GM18951 (cell line): Measurements from ENCODE around the gene CD8B2.
"Not testable (repeated sequence)": the region's sequence is repeated elsewhere in the genome, so short reads cannot be mapped to it uniquely, and the experiment has no call there.

Experiments used
- POLR2A ChIP-seq: IDR thresholded peaks from 4 replicates; pipeline ENCODE4 v1.6.1; 2011; ENCODE audit warnings: mild to moderate bottlenecking; ENCODE audit not compliant: insufficient read length, insufficient read depth; ENCODE audit errors: extremely low read depth
- in situ Hi-C: fragments of 300-500 bp; cut with MboI; formaldehyde crosslinking; loops from one replicate; pipeline ENCODE4 v1.12.0; 2022; ENCODE audit warnings: low sequenced_read_pairs, mixed read lengths, inconsistent platforms; ENCODE audit not compliant: unreplicated experiment

Gene CD8B2

DNA sequence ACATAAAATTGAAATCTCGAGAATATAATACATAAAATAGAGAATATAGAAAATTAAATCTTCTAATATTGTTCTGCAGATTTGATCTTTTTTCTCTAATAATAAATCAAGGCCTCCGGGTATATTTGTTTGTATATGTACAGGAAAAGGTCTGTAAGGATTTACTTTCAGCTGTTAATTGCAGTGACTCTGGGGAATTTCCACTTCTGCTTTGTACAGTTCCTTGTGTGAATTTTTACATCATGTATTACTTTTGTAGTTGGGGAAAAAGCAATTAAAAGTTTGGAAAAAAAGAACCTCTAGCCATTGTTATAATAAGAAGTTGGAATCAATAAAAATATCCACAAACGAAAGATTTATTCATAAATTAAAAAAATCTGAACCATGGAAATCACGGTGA, 23.6 kb downstream of the CD8B2 start:
- in situ Hi-C loops = not testable (repeated sequence)

- in situ Hi-C loops = not testable (repeated sequence)
These were observed 24.3 kb downstream of the CD8B2 start for GRCh38 chr2:106511476-106511901.

DNA sequence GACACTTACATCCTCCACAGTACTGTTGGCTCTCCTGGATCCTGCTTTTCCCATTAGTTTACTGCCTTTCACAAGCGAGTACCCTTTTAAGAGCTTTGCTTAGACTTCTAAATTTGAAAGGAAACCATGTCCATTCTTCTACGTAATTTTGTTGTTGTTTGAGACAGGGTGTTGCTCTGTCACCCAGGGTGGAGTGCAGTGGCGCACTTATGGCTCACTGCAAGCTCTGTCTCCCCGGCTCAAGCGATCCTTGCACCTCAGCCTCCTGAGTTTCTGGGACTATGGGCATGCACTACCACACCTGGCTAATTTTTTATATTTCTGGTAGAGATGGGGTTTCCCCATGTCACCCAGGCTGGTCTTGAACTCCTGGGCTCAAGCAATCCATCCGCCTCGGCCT, 24.8 kb downstream of the CD8B2 start:
- in situ Hi-C loops = not testable (repeated sequence)

GRCh38 chr2:106513391-106513790, 26.2 kb downstream of the CD8B2 start:
- in situ Hi-C loops = not testable (repeated sequence)

DNA sequence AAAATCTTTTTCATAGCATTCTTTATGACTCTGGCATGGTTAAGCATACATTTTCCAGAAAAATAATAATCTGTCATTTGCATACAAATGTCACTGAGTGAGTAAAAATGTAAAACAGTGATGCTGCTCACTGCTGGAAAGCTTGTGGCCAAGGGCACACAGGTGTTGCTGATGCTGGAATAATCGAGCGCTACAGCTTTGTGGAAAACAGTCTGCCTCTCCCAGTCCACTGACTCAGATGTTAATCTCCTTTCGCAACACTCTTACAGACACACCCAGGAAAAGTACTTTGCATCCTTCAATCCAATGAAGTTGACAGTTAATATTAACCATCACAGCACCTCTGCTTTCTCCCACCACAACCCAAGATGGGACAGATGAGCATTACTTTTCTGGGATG, 27.7 kb downstream of the CD8B2 start:
- in situ Hi-C loops = not testable (repeated sequence)

DNA sequence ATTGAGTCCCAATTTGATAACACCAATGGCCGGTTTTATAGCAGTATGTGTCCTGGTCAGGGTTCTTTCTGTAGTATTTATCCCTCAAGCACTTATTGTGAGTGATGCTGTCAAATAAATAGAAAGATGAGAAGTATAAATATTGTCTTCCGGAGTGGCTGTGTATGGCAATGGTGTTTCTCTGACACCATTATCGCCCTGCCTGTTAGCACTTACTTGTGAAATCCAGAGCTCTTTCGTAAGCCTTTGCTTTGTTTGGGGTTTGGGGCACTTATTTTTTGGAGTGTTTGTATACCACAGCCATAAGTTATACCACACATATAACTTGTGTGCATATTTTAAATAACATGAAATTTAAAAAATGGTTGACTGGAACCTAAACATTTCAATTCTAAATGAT, 29.3 kb downstream of the CD8B2 start:
- in situ Hi-C loops = no loop called here
- TF ChIP-seq POLR2A = no peak

GRCh38 chr2:106516864-106517263, 29.7 kb downstream of the CD8B2 start:
- TF ChIP-seq POLR2A = no peak
- in situ Hi-C loops = no loop called here

GRCh38 chr2:106517329-106517728, 30.2 kb downstream of the CD8B2 start:
- in situ Hi-C loops = no loop called here
- TF ChIP-seq POLR2A = no peak

DNA sequence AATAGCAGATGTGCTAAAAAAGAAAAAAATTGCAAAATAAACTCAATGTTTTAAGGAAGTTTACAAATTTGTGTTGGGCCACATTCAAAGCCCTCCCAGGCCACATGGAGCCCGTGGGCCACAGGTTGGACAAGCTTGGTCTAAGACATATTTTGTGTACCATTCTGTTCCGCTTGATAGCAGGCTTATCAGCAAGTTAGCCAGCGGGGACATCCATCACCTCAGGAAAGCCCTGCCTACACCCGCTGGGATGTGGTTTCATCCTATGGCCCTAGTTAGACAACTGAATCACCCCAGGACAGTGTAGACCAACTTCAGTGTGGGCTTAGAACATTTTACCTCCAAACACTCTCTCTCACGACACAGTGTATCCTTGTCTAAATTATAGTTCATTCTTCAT, 32.6 kb downstream of the CD8B2 start:
- TF ChIP-seq POLR2A = no peak
- in situ Hi-C loops = no loop called here

DNA sequence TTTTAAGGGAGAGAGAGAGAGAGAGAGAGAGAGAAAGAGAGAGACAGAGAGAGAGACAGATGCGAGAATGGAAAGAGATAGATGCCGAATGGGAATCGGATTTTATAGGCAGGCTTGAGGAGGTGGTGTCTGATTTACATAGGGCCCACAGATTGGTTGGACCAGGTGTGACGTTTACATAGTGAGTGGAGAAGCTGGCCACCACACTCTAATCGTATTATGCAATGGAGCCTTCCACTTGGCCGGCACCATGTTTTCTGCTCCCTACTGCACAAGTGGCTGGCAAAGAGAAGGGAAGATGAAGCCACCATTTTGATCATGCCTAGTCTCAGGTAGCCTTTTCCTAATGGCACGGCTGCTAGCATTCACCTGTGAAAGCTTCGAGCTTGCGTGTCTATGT, 33.9 kb downstream of the CD8B2 start:
- TF ChIP-seq POLR2A = no peak
- in situ Hi-C loops = no loop called here

DNA sequence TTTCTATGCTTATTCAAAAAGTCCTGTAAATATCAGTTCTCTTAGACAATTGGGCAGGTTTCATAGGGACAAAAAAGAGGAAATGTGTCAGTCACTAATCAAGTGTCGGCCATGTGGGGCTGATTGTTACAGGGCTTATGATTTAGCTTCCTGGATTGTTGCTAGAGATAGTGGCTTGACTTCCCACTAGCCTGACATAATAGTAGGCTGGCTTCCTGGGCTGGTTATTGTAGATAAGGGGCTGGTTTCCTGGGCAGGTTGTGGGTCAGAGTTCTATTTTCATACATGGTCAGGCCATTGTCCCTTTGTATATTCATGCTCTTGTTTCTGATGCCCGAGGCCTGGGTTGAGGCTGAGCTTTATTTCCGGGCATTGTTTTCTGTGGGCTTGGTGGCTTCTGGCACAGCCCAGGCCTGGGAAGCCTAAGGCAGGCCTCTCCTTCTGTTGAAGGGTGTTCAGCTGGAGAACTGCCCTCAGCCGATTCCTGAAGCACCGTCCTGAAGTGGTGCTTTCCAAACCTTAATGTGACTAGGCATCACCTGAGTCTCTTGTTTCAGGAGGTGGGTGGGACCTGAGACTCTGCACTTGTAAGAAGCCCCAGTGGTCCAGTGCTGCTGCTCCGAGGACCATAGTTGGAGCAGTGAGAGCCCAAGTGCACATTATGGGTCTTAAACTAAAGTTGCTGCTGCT, 37.0 kb downstream of the CD8B2 start:
- no peak for TF ChIP-seq POLR2A
- in situ Hi-C loops = no loop called here

DNA sequence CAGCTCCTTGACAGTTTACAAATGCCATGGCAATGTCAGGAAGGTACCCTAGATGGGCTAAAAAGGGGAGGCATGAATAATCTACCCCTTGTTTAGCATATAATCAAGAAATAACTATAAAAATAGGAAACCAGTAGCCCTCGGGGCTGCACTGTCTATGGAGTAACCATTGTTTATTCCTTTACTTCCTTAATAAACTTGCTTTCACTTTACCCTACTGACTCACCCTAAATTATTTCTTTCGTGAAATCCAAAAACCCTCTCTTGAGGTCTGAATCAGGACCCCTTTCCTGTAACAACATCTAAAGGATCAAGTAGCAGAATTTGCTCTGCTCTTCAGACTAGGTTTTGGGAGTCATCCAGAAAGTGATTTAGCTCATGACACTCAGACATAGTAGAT, 43.7 kb downstream of the CD8B2 start:
- in situ Hi-C loops = loop anchor here (25.0 kb wide), 1 partner anchor 269 kb away; no protein-coding TSS in a partner anchor
- TF ChIP-seq POLR2A = no peak

DNA sequence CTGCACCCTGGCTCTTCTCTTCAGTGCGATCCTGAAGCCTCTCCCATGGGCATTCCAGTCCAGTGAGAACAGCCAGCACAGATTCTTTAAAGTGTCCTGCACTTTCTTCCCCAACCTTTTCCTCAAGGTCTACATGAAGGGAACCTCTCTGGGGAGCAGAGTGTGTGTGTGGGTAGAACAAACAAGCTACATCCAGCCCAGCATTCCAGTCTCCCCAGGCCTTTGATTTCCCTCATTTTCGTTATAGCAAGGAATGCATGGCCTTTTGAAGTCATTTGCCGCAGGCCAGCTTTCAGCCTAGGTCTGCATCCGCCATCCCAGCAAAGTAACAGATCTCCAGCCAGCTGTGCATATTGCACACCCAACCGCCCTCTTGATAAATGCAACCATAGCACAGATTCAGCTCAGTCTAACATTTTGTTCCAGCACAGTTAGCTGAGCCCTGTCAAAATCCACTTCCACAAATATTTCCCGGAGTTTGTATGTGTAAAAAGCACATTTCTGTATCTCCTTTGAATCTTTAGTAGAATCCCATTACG, 44.6 kb downstream of the CD8B2 start:
- no peak for TF ChIP-seq POLR2A
- in situ Hi-C loops = loop anchor here (25.0 kb wide), 1 partner anchor 269 kb away; no protein-coding TSS in a partner anchor

DNA sequence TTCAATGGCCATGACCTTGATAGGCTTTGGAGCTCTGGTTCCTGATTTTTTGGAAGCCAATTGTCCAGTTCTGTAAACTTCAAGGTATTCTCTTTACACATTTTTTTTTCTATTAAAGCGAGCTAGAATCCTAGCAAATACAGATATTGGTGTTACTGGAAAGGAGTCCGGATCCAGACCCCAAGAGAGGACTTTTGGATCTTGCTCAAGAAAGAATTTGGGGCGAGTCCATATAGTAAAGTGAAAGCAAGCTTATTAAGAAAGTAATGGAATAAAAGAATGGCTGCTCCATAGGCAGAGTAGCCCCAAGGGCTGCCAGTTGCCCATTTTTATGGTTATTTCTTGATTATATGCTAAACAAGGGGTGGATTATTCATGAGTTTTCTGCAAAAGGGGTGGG, 45.1 kb downstream of the CD8B2 start:
- in situ Hi-C loops = loop anchor here (25.0 kb wide), 1 partner anchor 270 kb away; no protein-coding TSS in a partner anchor
- TF ChIP-seq POLR2A = no peak

DNA sequence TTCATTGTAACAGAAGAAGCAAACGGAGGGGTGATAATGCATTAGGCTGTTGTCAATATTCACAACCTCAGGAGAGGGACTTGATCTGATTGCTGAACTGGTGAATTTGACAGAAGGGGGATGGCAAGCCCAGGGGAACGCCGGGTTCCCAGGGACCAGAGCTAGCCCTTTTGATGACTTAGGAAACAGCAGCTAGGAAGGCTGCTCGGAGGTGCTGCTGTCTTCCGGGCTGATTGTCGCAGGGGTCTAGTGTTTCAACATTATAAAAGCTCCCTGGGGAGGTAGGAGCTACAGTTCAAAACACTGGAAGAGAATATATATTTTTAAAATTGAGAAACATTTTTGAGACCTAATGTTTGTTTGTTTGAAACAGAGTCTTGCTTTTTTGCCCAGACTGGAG, 47.3 kb downstream of the CD8B2 start:
- no peak for TF ChIP-seq POLR2A
- in situ Hi-C loops = loop anchor here (25.0 kb wide), 1 partner anchor 272 kb away; no protein-coding TSS in a partner anchor
